HCT116 (cell line): ENCODE measurements around the gene TNPO1. TPM values are rescaled to one million over a fixed set of nuclear protein-coding genes. Genes with fewer than 3 reads are reported as not detected.

Experiments
- ATAC-seq: fragments of 200-7000 bp; cut with Tn5 transposase; 2 replicates; pipeline ENCODE4 v1.9.1; 2020; ENCODE audit warnings: mild to moderate bottlenecking, moderate library complexity
- BruUV-seq: library from RNA; stranded (reverse); fragments of 400-500 nt; replicated peaks from 2 replicates; lab custom pipeline; 2021; lab: Mats Ljungman, UMichigan
- CTCF ChIA-PET: fragments of 300-600 bp; sonication (Branson Sonifier 250); formaldehyde crosslinking; loops from one replicate; lab custom pipeline; 2021; ENCODE audit warnings: antibody characterized with exemption; lab: Charles Lee
- POLR2A ChIA-PET: fragments of 300-600, 350-600 bp; sonication (Branson Sonifier 250); formaldehyde crosslinking; loops from one replicate; lab custom pipeline; 2021; ENCODE audit warnings: antibody characterized with exemption; lab: Charles Lee
- RAD21 ChIA-PET, 2 experiments: fragments of 300-600 bp; sonication (Branson Sonifier 250); formaldehyde crosslinking; loops; one replicate each; lab custom pipeline; 2023; ENCODE audit warnings: low total read pairs in 2 of 2; ENCODE audit not compliant: uncharacterized antibody in 2 of 2, unreplicated experiment in 2 of 2, low non-redundant PET in 1 of 2; lab: Charles Lee
- DNase-seq: peaks from one replicate; pipeline ENCODE4 v3.0.0-alpha.2; 2010; ENCODE audit warnings: low read depth, low spot score
- H2AFZ ChIP-seq: fragments of 200-600 bp; shearing (Covaris generic), sonication (generic); 2 replicates; pipeline ENCODE4 v1.6.1; 2017; ENCODE audit warnings: low read depth, mixed run types, mixed read lengths, antibody characterized with exemption, low read length; ENCODE audit not compliant: poor library complexity, severe bottlenecking
- H3K27ac ChIP-seq: 2 replicates; pipeline ENCODE4 v1.5.1; 2012; ENCODE audit warnings: low read depth, low read length
- H3K27me3 ChIP-seq: fragments of 200-600 bp; sonication (generic); 2 replicates; pipeline ENCODE4 v1.6.1; 2016; ENCODE audit warnings: mixed run types, low read length, mixed read lengths; ENCODE audit not compliant: insufficient read depth
- H3K36me3 ChIP-seq, 2 experiments: fragments of 200-500 bp in 1 of 2; fragments of 200-600 bp in 1 of 2; sonication (Bioruptor generic) in 1 of 2; sonication (generic) in 1 of 2; 2 replicates each; pipeline versions ENCODE4 v1.5.1 to v1.6.1; 2014 to 2016; ENCODE audit warnings: low read length in 2 of 2, inconsistent platforms in 1 of 2, mixed read lengths in 1 of 2, mixed run types in 1 of 2; ENCODE audit not compliant: insufficient read depth in 2 of 2, control insufficient read depth in 1 of 2
- H3K4me1 ChIP-seq, 2 experiments: fragments of 200-600 bp in 1 of 2; sonication (generic) in 1 of 2; 2 replicates each; pipeline versions ENCODE4 v1.5.1 to v1.6.1; 2012 to 2017; ENCODE audit warnings: low read length in 2 of 2, inconsistent platforms in 1 of 2, mild to moderate bottlenecking in 1 of 2, mixed read lengths in 1 of 2, mixed run types in 1 of 2, moderate library complexity in 1 of 2; ENCODE audit not compliant: insufficient read depth in 2 of 2, control insufficient read depth in 1 of 2
- H3K4me2 ChIP-seq: fragments of 200-600 bp; sonication (generic); 2 replicates; pipeline ENCODE4 v1.6.1; 2017; ENCODE audit warnings: mixed run types, low read length, mixed read lengths
- H3K4me3 ChIP-seq, 2 experiments: fragments of 200-600 bp in 1 of 2; sonication (generic) in 1 of 2; replicated peaks in 1 of 2; 2 replicates each; pipeline ENCODE4 v1.5.1; 2011 to 2016; ENCODE audit warnings: low read length in 2 of 2, control low read depth in 1 of 2, low read depth in 1 of 2, mild to moderate bottlenecking in 1 of 2, mixed read lengths in 1 of 2, mixed run types in 1 of 2
- H3K79me2 ChIP-seq: fragments of 200-600 bp; sonication (generic); 2 replicates; pipeline ENCODE4 v1.6.1; 2017; ENCODE audit warnings: mild to moderate bottlenecking, mixed run types, low read length, moderate library complexity, mixed read lengths; ENCODE audit not compliant: insufficient read depth
- H3K9ac ChIP-seq: fragments of 200-600 bp; sonication (generic); 2 replicates; pipeline ENCODE4 v1.6.1; 2016; ENCODE audit warnings: low read length, mixed read lengths
- H3K9me2 ChIP-seq: fragments of 200-600 bp; sonication (generic), shearing (Covaris generic); 2 replicates; pipeline ENCODE4 v1.6.1; 2017; ENCODE audit warnings: mixed run types, mild to moderate bottlenecking, moderate library complexity; ENCODE audit not compliant: insufficient read depth
- H3K9me3 ChIP-seq, 2 experiments: fragments of 200-500 bp in 1 of 2; fragments of 200-600 bp in 1 of 2; sonication (Bioruptor generic) in 1 of 2; sonication (generic) in 1 of 2; 2 replicates each; pipeline ENCODE4 v1.6.1; 2014 to 2017; ENCODE audit warnings: low read length in 2 of 2, mixed read lengths in 2 of 2, inconsistent platforms in 1 of 2, low read depth in 1 of 2, mild to moderate bottlenecking in 1 of 2, mixed run types in 1 of 2, moderate library complexity in 1 of 2; ENCODE audit not compliant: control insufficient read depth in 1 of 2, insufficient read depth in 1 of 2
- H4K20me1 ChIP-seq: fragments of 200-600 bp; sonication (generic), shearing (Covaris generic); 2 replicates; pipeline ENCODE4 v1.6.1; 2017; ENCODE audit warnings: mixed run types, mild to moderate bottlenecking, moderate library complexity; ENCODE audit not compliant: insufficient read depth
- CBX3 ChIP-seq: IDR thresholded peaks from 2 replicates; pipeline ENCODE4 v1.6.1; 2012; ENCODE audit warnings: low read depth
- CEBPB ChIP-seq: IDR thresholded peaks from 2 replicates; pipeline ENCODE4 v1.6.1; 2012; ENCODE audit warnings: low read depth
- CTCF ChIP-seq, 3 experiments: fragments of 200-600 bp in 1 of 3; sonication (generic) in 1 of 3; IDR thresholded peaks in 2 of 3; conservative IDR thresholded peaks in 1 of 3; 2 replicates each; pipeline ENCODE4 v1.5.1; 2012 to 2017; ENCODE audit warnings: low read depth in 2 of 3, low read length in 2 of 3, antibody characterized with exemption in 1 of 3, borderline replicate concordance in 1 of 3, control low read depth in 1 of 3, mild to moderate bottlenecking in 1 of 3, mixed read lengths in 1 of 3, mixed run types in 1 of 3, moderate library complexity in 1 of 3; ENCODE audit not compliant: insufficient read depth in 1 of 3
- EGR1 ChIP-seq: IDR thresholded peaks from 2 replicates; pipeline ENCODE4 v1.6.1; 2012; ENCODE audit warnings: low read depth
- ELF1 ChIP-seq: IDR thresholded peaks from 2 replicates; pipeline ENCODE4 v1.6.1; 2012; ENCODE audit warnings: low read depth, borderline replicate concordance
- EZH2 ChIP-seq: fragments of 200-600 bp; sonication (generic); IDR thresholded peaks from 2 replicates; pipeline ENCODE4 v1.6.1; 2017; ENCODE audit warnings: antibody characterized with exemption, mixed run types
- FOSL1 ChIP-seq: IDR thresholded peaks from 2 replicates; pipeline ENCODE4 v1.6.1; 2012; ENCODE audit warnings: low read depth
- MAX ChIP-seq: IDR thresholded peaks from 2 replicates; pipeline ENCODE4 v1.6.1; 2012
- POLR2A ChIP-seq: IDR thresholded peaks from 2 replicates; pipeline ENCODE4 v1.7.0; 2011; ENCODE audit warnings: borderline replicate concordance; ENCODE audit not compliant: insufficient read depth, insufficient read length; ENCODE audit errors: extremely low read depth
- POLR2AphosphoS5 ChIP-seq: IDR thresholded peaks from 2 replicates; pipeline ENCODE4 v1.6.1; 2011; ENCODE audit warnings: mild to moderate bottlenecking, low read depth, low read length, moderate library complexity
- RAD21 ChIP-seq: IDR thresholded peaks from 2 replicates; pipeline ENCODE4 v1.6.1; 2012; ENCODE audit warnings: low read depth, mild to moderate bottlenecking
- REST ChIP-seq: IDR thresholded peaks from 2 replicates; pipeline ENCODE4 v1.6.1; 2012; ENCODE audit warnings: low read depth
- SIN3A ChIP-seq: IDR thresholded peaks from 2 replicates; pipeline ENCODE4 v1.6.1; 2012; ENCODE audit warnings: low read depth
- SP1 ChIP-seq: IDR thresholded peaks from 2 replicates; pipeline ENCODE4 v1.6.1; 2012; ENCODE audit warnings: low read depth
- SRF ChIP-seq: IDR thresholded peaks from 2 replicates; pipeline ENCODE4 v1.6.1; 2012; ENCODE audit warnings: low read depth
- TCF7L2 ChIP-seq: IDR thresholded peaks from 2 replicates; pipeline ENCODE4 v1.7.0; 2011; ENCODE audit warnings: borderline replicate concordance, inconsistent platforms; ENCODE audit not compliant: insufficient read depth, insufficient read length; ENCODE audit errors: extremely low read depth
- YY1 ChIP-seq: IDR thresholded peaks from 2 replicates; pipeline ENCODE4 v1.6.1; 2011; ENCODE audit warnings: low read length, low read depth, moderate library complexity, mild to moderate bottlenecking; ENCODE audit not compliant: insufficient replicate concordance; ENCODE audit errors: extremely low read depth
- ZBTB33 ChIP-seq: IDR thresholded peaks from 2 replicates; pipeline ENCODE4 v1.6.1; 2011; ENCODE audit warnings: mild to moderate bottlenecking, low read length, moderate library complexity; ENCODE audit not compliant: insufficient replicate concordance; ENCODE audit errors: extremely low read depth
- ZFX ChIP-seq: fragments of 450-650 bp; IDR thresholded peaks from 2 replicates; pipeline ENCODE4 v1.6.1; 2017
- ZNF274 ChIP-seq: fragments of 200-500 bp; sonication (Bioruptor generic); IDR thresholded peaks from 2 replicates; pipeline ENCODE4 v1.6.1; 2014; ENCODE audit warnings: mild to moderate bottlenecking, low read depth, low read length, inconsistent platforms
- intact Hi-C: fragments of 100-400 bp; cut with micrococcal nuclease; formaldehyde crosslinking; loops from 2 replicates; pipeline ENCODE4 v1.10.0; 2022
- total RNA-seq: library from RNA; stranded (reverse); gene quantifications from one replicate; pipeline ENCODE4 v1.2.1, GENCODE V29; 2021; ENCODE audit not compliant: unreplicated experiment

TNPO1 gene
- total RNA-seq, 1 experiment from 2014 or later: 104 TPM

- CTCF ChIA-PET: no interaction called here
Observed at GRCh38 chr5:72854419-72854818, 38.0 kb downstream of the TNPO1 start.

More at GRCh38 chr5:72854419-72854818, 38.0 kb downstream of the TNPO1 start:
- H3K4me2 ChIP-seq: no peak overlapping the region
- ChIA-PET RAD21 (no interaction called here), POLR2A (no interaction called here)
- no peak overlapping the region for H2AFZ ChIP-seq
- H3K36me3 ChIP-seq: peaks cover 32 to 61% of the 10 kb centered on the region in 2 experiments; a peak in 3 of 4 replicates
- H3K4me1 ChIP-seq: peaks cover 4 to 5% of the 10 kb centered on the region in 2 experiments; a peak in 3 of 4 replicates
- ATAC-seq: no peak
- H3K9me2 ChIP-seq: no peaks in the 10 kb centered on the region
- peaks cover 100% of the 10 kb centered on the region for H3K79me2 ChIP-seq
- TF ChIP-seq YY1: no peak
- TF ChIP-seq REST: no peak
- no peak for TF ChIP-seq CEBPB
- no peak for TF ChIP-seq SP1
- no peak for TF ChIP-seq EGR1
- TF ChIP-seq EZH2: no peak
- no peak for TF ChIP-seq POLR2A
- no peak for TF ChIP-seq POLR2AphosphoS5
- TF ChIP-seq RAD21: no peak
- TF ChIP-seq SRF: no peak
- no peak for TF ChIP-seq CBX3
- TF ChIP-seq ZBTB33: no peak
- TF ChIP-seq ZNF274: no peak
- no peak for TF ChIP-seq SIN3A
- TF ChIP-seq CTCF (IDR thresholded peaks at IDR 0.05 in 2 of 3, conservative IDR thresholded peaks at IDR 0.05 in 1 of 3; ENCODE audit: borderline replicate concordance in 1 of 3, insufficient read depth in 1 of 3, low read depth in 2 of 3, low read length in 2 of 3): no peak
- TF ChIP-seq FOSL1: no peak
- TF ChIP-seq MAX: no peak
- TF ChIP-seq ZFX: no peak
- no peak for TF ChIP-seq TCF7L2
- no peak for TF ChIP-seq ELF1
- H3K27me3 ChIP-seq: no peaks in the 10 kb centered on the region
- no peak overlapping the region for H3K27ac ChIP-seq
- no peak overlapping the region for H3K4me3 ChIP-seq
- peaks cover 57% of the 10 kb centered on the region for H4K20me1 ChIP-seq
- DNase-seq: no peak
- no TSS peak for BruUV-seq
- no peaks in the 10 kb centered on the region for H3K9me3 ChIP-seq
- intact Hi-C loops: no loop called here
- H3K9ac ChIP-seq: no peak overlapping the region
